Measurements from ENCODE around the gene C14orf132. TPM values are rescaled to one million over a fixed set of nuclear protein-coding genes. Genes with fewer than 3 reads are reported as not detected.
"Not testable (repeated sequence)": the region's sequence is repeated elsewhere in the genome, so short reads cannot be mapped to it uniquely, and the experiment has no call there.

The C14orf132 gene
- total RNA-seq, 1 experiment from 2014 or later: 3.0 TPM

GRCh38 chr14:96059519-96060135 lies 20.5 kb downstream of the C14orf132 start:
- Histone ChIP-seq H3K36me3 (no peaks in the 10 kb centered on the region), H3K27me3 (replicated peaks) (no peaks in the 10 kb centered on the region), H3K4me1 (replicated peaks) (no peaks in the 10 kb centered on the region), H3K4me3 (no peak overlapping the region), H3K9me3 (replicated peaks) (no peaks in the 10 kb centered on the region), H3K27ac (no peak overlapping the region)
- no peak for DNase-seq (ENCODE audit: low read depth in 1 of 2, low spot score in 2 of 2)

DNA sequence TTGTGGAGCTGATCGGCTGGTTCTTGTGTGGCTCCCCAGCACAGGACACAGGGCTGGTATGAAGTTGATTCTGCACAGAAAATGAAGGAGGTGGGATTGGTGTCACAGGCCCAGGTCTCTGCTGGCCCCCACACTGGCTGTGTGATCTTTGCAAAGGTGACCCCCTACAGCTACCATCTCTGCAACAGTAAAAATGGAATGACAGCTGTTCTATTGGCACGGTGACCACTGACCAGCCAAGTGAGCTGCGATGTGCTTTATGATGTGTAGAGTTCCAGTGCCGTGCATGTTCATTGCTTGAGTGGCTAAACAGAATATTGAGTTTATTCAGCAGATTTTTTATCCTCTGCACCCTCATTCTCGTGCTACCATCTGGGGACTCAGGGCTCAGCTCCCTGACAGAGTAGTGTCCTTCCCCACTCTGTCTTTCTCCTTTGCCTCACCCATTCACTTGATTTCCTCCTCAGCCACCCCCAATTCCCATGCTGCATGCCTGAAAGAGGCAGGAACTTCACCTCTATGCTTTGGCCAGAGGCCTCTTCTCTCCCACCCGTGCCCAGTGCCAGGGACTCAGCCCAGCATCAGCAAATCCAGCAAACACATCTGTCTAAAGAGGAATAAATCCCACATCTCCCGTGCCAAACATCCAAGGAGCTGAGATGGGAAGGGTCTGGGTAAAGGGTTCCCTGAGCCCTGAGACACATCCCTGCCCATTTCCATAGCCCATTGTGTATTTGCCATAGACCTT lies 21.2 kb downstream of the C14orf132 start:
- H3K4me1 ChIP-seq (replicated peaks): no peaks in the 10 kb centered on the region
- H3K9me3 ChIP-seq (replicated peaks): no peaks in the 10 kb centered on the region
- no peak for DNase-seq (ENCODE audit: low read depth in 1 of 2, low spot score in 2 of 2)
- no peak overlapping the region for H3K27ac ChIP-seq
- H3K4me3 ChIP-seq: no peak overlapping the region
- H3K36me3 ChIP-seq: no peaks in the 10 kb centered on the region
- H3K27me3 ChIP-seq (replicated peaks): no peaks in the 10 kb centered on the region

DNA sequence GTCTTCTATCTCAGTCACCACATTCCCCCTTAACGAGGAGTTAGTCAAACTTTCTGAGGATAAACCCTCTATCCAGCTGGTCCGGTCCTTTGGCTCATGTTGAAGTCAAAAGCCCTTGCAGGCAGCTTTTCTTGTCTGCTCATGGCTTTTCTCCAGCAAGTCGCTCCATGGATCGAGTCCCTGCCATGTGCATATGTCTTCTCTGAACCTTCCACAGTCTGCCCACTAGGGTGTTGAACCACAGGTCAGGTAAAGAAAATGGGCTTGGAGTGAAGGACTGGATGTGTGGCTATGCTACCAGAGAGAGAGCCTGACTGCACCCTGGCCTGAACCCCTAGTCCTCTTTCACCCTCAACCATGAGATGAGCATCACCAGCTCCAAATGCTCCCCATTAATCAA lies 22.8 kb downstream of the C14orf132 start:
- Histone ChIP-seq H3K27me3 (replicated peaks) (no peaks in the 10 kb centered on the region), H3K9me3 (replicated peaks) (no peaks in the 10 kb centered on the region), H3K36me3 (no peaks in the 10 kb centered on the region), H3K4me3 (no peak overlapping the region), H3K27ac (no peak overlapping the region), H3K4me1 (replicated peaks) (no peaks in the 10 kb centered on the region)
- DNase-seq (ENCODE audit: low read depth in 1 of 2, low spot score in 2 of 2): no peak

DNA sequence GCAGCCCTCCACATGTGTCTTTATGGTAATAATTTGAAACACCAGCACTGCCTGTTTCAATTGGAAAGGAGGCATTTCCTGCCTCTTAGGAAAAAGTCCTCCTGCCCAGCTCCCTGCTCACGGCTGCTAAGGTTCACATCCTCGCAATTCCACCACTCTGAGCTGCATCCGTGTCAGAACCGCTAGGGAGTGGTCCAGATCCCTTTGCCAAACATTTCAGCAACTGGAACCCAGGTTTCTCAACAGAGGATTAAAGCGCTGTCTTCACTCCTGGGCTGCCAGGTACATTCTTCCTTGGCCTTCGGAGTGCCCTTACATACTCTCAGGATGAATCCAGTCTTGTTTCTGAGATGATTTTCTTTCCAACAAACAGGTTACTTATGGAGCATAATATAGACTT lies 23.3 kb downstream of the C14orf132 start:
- H3K4me1 ChIP-seq (replicated peaks): no peaks in the 10 kb centered on the region
- no peaks in the 10 kb centered on the region for H3K27me3 ChIP-seq (replicated peaks)
- no peak for DNase-seq (ENCODE audit: low read depth in 1 of 2, low spot score in 2 of 2)
- no peak overlapping the region for H3K4me3 ChIP-seq
- H3K36me3 ChIP-seq: no peaks in the 10 kb centered on the region
- H3K9me3 ChIP-seq (replicated peaks): no peaks in the 10 kb centered on the region
- no peak overlapping the region for H3K27ac ChIP-seq

- no peaks in the 10 kb centered on the region for H3K4me1 ChIP-seq (replicated peaks)
- H3K9me3 ChIP-seq (replicated peaks): no peaks in the 10 kb centered on the region
- no peak overlapping the region for H3K27ac ChIP-seq
- no peak overlapping the region for H3K4me3 ChIP-seq
- no peaks in the 10 kb centered on the region for H3K27me3 ChIP-seq (replicated peaks)
- no peak for DNase-seq (ENCODE audit: low read depth in 1 of 2, low spot score in 2 of 2)
- H3K36me3 ChIP-seq: no peaks in the 10 kb centered on the region
These were observed 25.7 kb downstream of the C14orf132 start for GRCh38 chr14:96064866-96065265.

GRCh38 chr14:96065661-96066459 lies 26.7 kb downstream of the C14orf132 start:
- H3K9me3 ChIP-seq (replicated peaks): no peaks in the 10 kb centered on the region
- H3K4me1 ChIP-seq (replicated peaks): no peaks in the 10 kb centered on the region
- no peaks in the 10 kb centered on the region for H3K36me3 ChIP-seq
- no peak overlapping the region for H3K27ac ChIP-seq
- no peaks in the 10 kb centered on the region for H3K27me3 ChIP-seq (replicated peaks)
- no peak for DNase-seq (ENCODE audit: low read depth in 1 of 2, low spot score in 2 of 2)
- no peak overlapping the region for H3K4me3 ChIP-seq

DNA sequence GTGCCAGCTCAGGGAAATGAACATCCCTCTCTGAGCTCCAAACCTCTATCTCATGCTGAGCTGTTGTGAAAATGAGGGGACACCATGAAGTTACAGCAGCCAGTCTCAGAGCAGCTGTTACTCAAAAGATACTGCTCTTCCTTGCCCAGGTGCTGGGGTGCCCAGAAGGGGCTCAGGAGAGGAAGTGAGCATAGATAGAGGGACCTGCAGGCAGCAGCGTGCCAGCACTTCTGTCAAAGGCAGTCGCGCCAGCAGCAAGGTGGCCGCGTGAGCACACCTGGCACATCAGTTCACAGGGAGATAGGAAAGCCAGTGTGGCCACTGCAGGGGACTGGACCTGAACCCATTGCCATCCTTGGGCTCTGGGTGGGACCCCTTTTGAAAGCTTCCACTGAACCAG lies 27.8 kb downstream of the C14orf132 start:
- no peaks in the 10 kb centered on the region for H3K36me3 ChIP-seq
- H3K9me3 ChIP-seq (replicated peaks): no peaks in the 10 kb centered on the region
- H3K4me3 ChIP-seq: no peak overlapping the region
- no peak for DNase-seq (ENCODE audit: low read depth in 1 of 2, low spot score in 2 of 2)
- H3K27ac ChIP-seq: no peak overlapping the region
- no peaks in the 10 kb centered on the region for H3K27me3 ChIP-seq (replicated peaks)
- H3K4me1 ChIP-seq (replicated peaks): no peaks in the 10 kb centered on the region

- no peak for DNase-seq (ENCODE audit: low read depth in 1 of 2, low spot score in 2 of 2)
- no peak overlapping the region for H3K4me3 ChIP-seq
These were observed 29.1 kb downstream of the C14orf132 start for GRCh38 chr14:96067985-96068930.

DNA sequence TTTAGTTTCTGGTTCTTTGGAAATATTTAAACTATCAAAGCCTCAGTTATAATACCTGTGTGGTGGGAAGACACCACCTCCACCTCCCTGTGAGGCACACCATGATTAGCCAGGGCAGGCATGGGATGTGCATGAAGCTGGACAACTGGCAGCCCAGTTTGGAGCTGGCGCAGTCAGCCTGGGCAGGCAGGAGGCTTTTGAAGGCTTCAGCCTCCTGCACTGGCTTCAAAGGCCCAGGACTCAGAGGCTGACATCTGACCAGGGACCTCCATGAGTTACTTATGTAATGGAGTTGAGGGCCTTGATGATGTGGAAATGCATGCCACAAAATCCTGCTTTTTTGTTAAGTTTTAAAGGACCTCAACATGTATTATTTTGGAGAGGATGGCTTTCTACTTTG lies 30.3 kb downstream of the C14orf132 start:
- Histone ChIP-seq H3K27me3 (replicated peaks) (no peaks in the 10 kb centered on the region), H3K4me3 (no peak overlapping the region), H3K4me1 (replicated peaks) (no peaks in the 10 kb centered on the region), H3K27ac (no peak overlapping the region), H3K9me3 (replicated peaks) (no peaks in the 10 kb centered on the region), H3K36me3 (no peaks in the 10 kb centered on the region)
- no peak for DNase-seq (ENCODE audit: low read depth in 1 of 2, low spot score in 2 of 2)

More at GRCh38 chr14:96067985-96068930, 29.1 kb downstream of the C14orf132 start:
- Histone ChIP-seq H3K27ac (no peak overlapping the region), H3K27me3 (replicated peaks) (no peaks in the 10 kb centered on the region), H3K4me1 (replicated peaks) (no peaks in the 10 kb centered on the region), H3K36me3 (no peaks in the 10 kb centered on the region), H3K9me3 (replicated peaks) (no peaks in the 10 kb centered on the region)

- Histone ChIP-seq H3K4me3 (no peak overlapping the region), H3K36me3 (no peaks in the 10 kb centered on the region), H3K9me3 (replicated peaks) (no peaks in the 10 kb centered on the region), H3K27ac (no peak overlapping the region), H3K4me1 (replicated peaks) (no peaks in the 10 kb centered on the region), H3K27me3 (replicated peaks) (no peaks in the 10 kb centered on the region; the same call in 1 of the 2 replicates)
- DNase-seq (ENCODE audit: low read depth in 1 of 2, low spot score in 2 of 2): no peak
These were observed 32.4 kb downstream of the C14orf132 start for GRCh38 chr14:96071561-96071960.

DNA sequence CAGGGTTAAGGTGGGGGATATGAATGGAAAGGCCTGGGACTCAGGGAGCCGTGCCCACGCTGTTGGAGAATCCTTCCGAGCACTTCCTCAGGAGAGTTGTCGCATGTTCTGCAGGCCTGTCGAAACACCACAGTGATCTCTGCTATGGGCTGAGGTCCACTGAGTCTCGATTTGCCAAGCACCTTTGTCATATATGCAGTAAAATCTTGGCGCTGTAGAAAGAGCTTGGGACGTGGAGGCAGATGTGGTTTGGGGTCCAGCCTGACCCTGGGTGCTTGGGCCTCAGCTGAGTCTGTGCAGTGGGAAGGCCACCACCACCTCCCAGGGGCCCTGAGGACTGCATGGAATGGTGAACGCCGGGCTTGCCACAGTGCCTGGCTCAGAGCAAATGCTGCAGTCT lies 32.9 kb downstream of the C14orf132 start:
- no peak overlapping the region for H3K27ac ChIP-seq
- H3K36me3 ChIP-seq: no peaks in the 10 kb centered on the region
- no peak for DNase-seq (ENCODE audit: low read depth in 1 of 2, low spot score in 2 of 2)
- H3K4me1 ChIP-seq (replicated peaks): no peaks in the 10 kb centered on the region
- no peaks in the 10 kb centered on the region; the same call in 1 of the 2 replicates for H3K27me3 ChIP-seq (replicated peaks)
- H3K4me3 ChIP-seq: no peak overlapping the region
- no peaks in the 10 kb centered on the region for H3K9me3 ChIP-seq (replicated peaks)

DNA sequence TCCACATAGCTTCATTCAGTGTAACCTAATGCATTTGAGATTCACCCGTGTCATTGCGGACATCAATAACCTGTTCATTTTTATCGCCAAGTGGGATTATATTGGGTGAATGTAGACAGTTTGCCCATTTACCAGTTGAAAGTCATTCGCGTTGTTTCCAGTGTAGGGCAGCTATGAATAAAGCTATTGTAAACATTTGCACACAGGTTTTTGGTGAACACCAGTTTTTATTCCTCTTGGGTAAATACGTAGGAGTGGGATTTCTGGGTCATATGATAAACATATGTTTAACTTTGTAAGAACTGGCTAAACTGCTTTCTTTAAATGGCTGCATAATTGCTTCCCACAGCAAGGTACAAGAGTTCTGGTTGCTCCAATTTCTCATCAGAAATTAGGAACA lies 33.6 kb downstream of the C14orf132 start:
- H3K4me1 ChIP-seq (replicated peaks): no peaks in the 10 kb centered on the region
- no peak overlapping the region for H3K27ac ChIP-seq
- DNase-seq (ENCODE audit: low read depth in 1 of 2, low spot score in 2 of 2): no peak
- H3K36me3 ChIP-seq: no peaks in the 10 kb centered on the region
- H3K4me3 ChIP-seq: no peak overlapping the region
- no peaks in the 10 kb centered on the region; the same call in 1 of the 2 replicates for H3K27me3 ChIP-seq (replicated peaks)
- H3K9me3 ChIP-seq (replicated peaks): no peaks in the 10 kb centered on the region

- H3K4me3 ChIP-seq; H3K27ac ChIP-seq; H3K36me3 ChIP-seq; H3K9me3 ChIP-seq (replicated peaks); H3K27me3 ChIP-seq (replicated peaks); H3K4me1 ChIP-seq (replicated peaks); DNase-seq (ENCODE audit: low read depth in 1 of 2, low spot score in 2 of 2): not testable (repeated sequence)
These were observed 34.3 kb downstream of the C14orf132 start for GRCh38 chr14:96073260-96074039.

All from SJSA1 (cell line).